ENCODE data around the gene UTS2B.
A peak's percentile ranks its signal among the peaks of the same experiment; 100 is the strongest.

The UTS2B gene

GRCh38 chr3:191329654-191330529 is at the start of gene UTS2B:
Gene UTS2B (minus strand): TSS chr3:191330526. CDS start chr3:191282189, 48,337 bp downstream.
- DNase-seq = peak; percentile 13
- H3K4me3 Mint-ChIP-seq = peak within 1 kb of the TSS; percentile 89 to 90
- peak; percentile 53 to 55 for ATAC-seq (replicated peaks)

GRCh38 chr3:191380001-191380400 is 49.7 kb upstream of the UTS2B start:
- ATAC-seq (replicated peaks) = no peak
- no peak for DNase-seq
- peaks cover 34 to 44% of the 10 kb centered on the region in 2 donors for H3K36me3 Mint-ChIP-seq
- H3K27ac Mint-ChIP-seq = no peak overlapping the region
- H3K4me1 Mint-ChIP-seq = peaks cover 17 to 42% of the 10 kb centered on the region in 2 donors
- no peak overlapping the region for H3K4me3 Mint-ChIP-seq
- H3K27me3 Mint-ChIP-seq = no peaks in the 10 kb centered on the region
- H3K9me3 Mint-ChIP-seq = no peaks in the 10 kb centered on the region

More at GRCh38 chr3:191329654-191330529, at the start of gene UTS2B:
- H3K27ac Mint-ChIP-seq = peak within 1 kb of the TSS; percentile 95
- H3K4me1 Mint-ChIP-seq = peaks cover 24 to 50% of the 10 kb centered on the region in 2 donors
- H3K9me3 Mint-ChIP-seq = no peaks in the 10 kb centered on the region
- no peaks in the 10 kb centered on the region for H3K27me3 Mint-ChIP-seq
- peaks cover 4 to 6% of the 10 kb centered on the region in 2 donors for H3K36me3 Mint-ChIP-seq

- H3K9me3 Mint-ChIP-seq = no peaks in the 10 kb centered on the region
- no peak for DNase-seq
- no peaks in the 10 kb centered on the region for H3K27me3 Mint-ChIP-seq
- ATAC-seq (replicated peaks) = no peak
- peak overlapping the region; percentile 25 for H3K27ac Mint-ChIP-seq
- H3K4me3 Mint-ChIP-seq = no peak overlapping the region
- peaks cover 31 to 43% of the 10 kb centered on the region in 2 donors for H3K36me3 Mint-ChIP-seq
- H3K4me1 Mint-ChIP-seq = peaks cover 17 to 39% of the 10 kb centered on the region in 2 donors
Measured at GRCh38 chr3:191379446-191379845, 49.1 kb upstream of the UTS2B start.

- Mint-ChIP-seq H3K27me3 (no peaks in the 10 kb centered on the region), H3K4me1 (peaks cover 17 to 37% of the 10 kb centered on the region in 2 donors), H3K36me3 (peaks cover 29 to 40% of the 10 kb centered on the region in 2 donors), H3K9me3 (no peaks in the 10 kb centered on the region), H3K4me3 (no peak overlapping the region), H3K27ac (peak overlapping the region; percentile 20)
- DNase-seq (no peak), ATAC-seq (replicated peaks) (no peak)
Measured at GRCh38 chr3:191378142-191378812, 48.0 kb upstream of the UTS2B start.

GRCh38 chr3:191376516-191377141 is 46.3 kb upstream of the UTS2B start:
- DNase-seq (no peak), ATAC-seq (replicated peaks) (no peak)
- H3K36me3 Mint-ChIP-seq = peaks cover 25 to 39% of the 10 kb centered on the region in 2 donors
- no peak overlapping the region for H3K4me3 Mint-ChIP-seq
- H3K27me3 Mint-ChIP-seq = no peaks in the 10 kb centered on the region
- H3K4me1 Mint-ChIP-seq = peaks cover 16 to 36% of the 10 kb centered on the region in 2 donors
- H3K27ac Mint-ChIP-seq = no peak overlapping the region
- H3K9me3 Mint-ChIP-seq = no peaks in the 10 kb centered on the region

- Mint-ChIP-seq H3K27me3 (no peaks in the 10 kb centered on the region), H3K27ac (no peak overlapping the region), H3K36me3 (peaks cover 27 to 52% of the 10 kb centered on the region in 2 donors), H3K9me3 (no peaks in the 10 kb centered on the region), H3K4me1 (peaks cover 13 to 34% of the 10 kb centered on the region in 2 donors), H3K4me3 (no peak overlapping the region)
- DNase-seq = no peak
- ATAC-seq (replicated peaks) = no peak
Measured at GRCh38 chr3:191373327-191373726, 43.0 kb upstream of the UTS2B start.

GRCh38 chr3:191372122-191372521 is 41.8 kb upstream of the UTS2B start:
- H3K4me1 Mint-ChIP-seq = peaks cover 8 to 30% of the 10 kb centered on the region in 2 donors
- H3K9me3 Mint-ChIP-seq = no peaks in the 10 kb centered on the region
- peak overlapping the region; percentile 51 for H3K27ac Mint-ChIP-seq
- H3K36me3 Mint-ChIP-seq = peaks cover 27 to 48% of the 10 kb centered on the region in 2 donors
- H3K27me3 Mint-ChIP-seq = no peaks in the 10 kb centered on the region
- ATAC-seq (replicated peaks) (peak; percentile 45 to 46), DNase-seq (no peak)
- no peak overlapping the region for H3K4me3 Mint-ChIP-seq

GRCh38 chr3:191369616-191370010 is 39.3 kb upstream of the UTS2B start:
- DNase-seq (no peak), ATAC-seq (replicated peaks) (no peak)
- Mint-ChIP-seq H3K4me1 (peaks cover 5 to 17% of the 10 kb centered on the region in 2 donors), H3K36me3 (peaks cover 19 to 34% of the 10 kb centered on the region in 2 donors), H3K27me3 (no peaks in the 10 kb centered on the region), H3K9me3 (no peaks in the 10 kb centered on the region), H3K4me3 (no peak overlapping the region), H3K27ac (no peak overlapping the region)

GRCh38 chr3:191368755-191369615 is 38.7 kb upstream of the UTS2B start:
- Mint-ChIP-seq H3K36me3 (peaks cover 19 to 38% of the 10 kb centered on the region in 2 donors), H3K9me3 (no peaks in the 10 kb centered on the region), H3K27ac (peak overlapping the region; percentile 66), H3K27me3 (no peaks in the 10 kb centered on the region), H3K4me1 (peaks cover 5 to 17% of the 10 kb centered on the region in 2 donors), H3K4me3 (no peak overlapping the region)
- ATAC-seq (replicated peaks) (no peak), DNase-seq (no peak)

GRCh38 chr3:191366675-191367074 is 36.3 kb upstream of the UTS2B start:
- peaks cover 19 to 46% of the 10 kb centered on the region in 2 donors for H3K36me3 Mint-ChIP-seq
- ATAC-seq (replicated peaks) = no peak
- no peak for DNase-seq
- H3K4me3 Mint-ChIP-seq = no peak overlapping the region
- no peaks in the 10 kb centered on the region for H3K27me3 Mint-ChIP-seq
- H3K9me3 Mint-ChIP-seq = no peaks in the 10 kb centered on the region
- H3K27ac Mint-ChIP-seq = no peak overlapping the region
- H3K4me1 Mint-ChIP-seq = peaks cover 2 to 14% of the 10 kb centered on the region in 2 donors

GRCh38 chr3:191363221-191363620 is 32.9 kb upstream of the UTS2B start:
- DNase-seq = no peak
- no peak for ATAC-seq (replicated peaks)
- H3K9me3 Mint-ChIP-seq = no peaks in the 10 kb centered on the region
- H3K36me3 Mint-ChIP-seq = peaks cover 30 to 53% of the 10 kb centered on the region in 2 donors
- peaks cover 16 to 23% of the 10 kb centered on the region in 2 donors for H3K4me1 Mint-ChIP-seq
- H3K27ac Mint-ChIP-seq = no peak overlapping the region
- no peak overlapping the region for H3K4me3 Mint-ChIP-seq
- no peaks in the 10 kb centered on the region for H3K27me3 Mint-ChIP-seq

GRCh38 chr3:191362524-191363090 is 32.3 kb upstream of the UTS2B start:
- H3K27me3 Mint-ChIP-seq = no peaks in the 10 kb centered on the region
- no peaks in the 10 kb centered on the region for H3K9me3 Mint-ChIP-seq
- ATAC-seq (replicated peaks) (no peak), DNase-seq (no peak)
- no peak overlapping the region for H3K27ac Mint-ChIP-seq
- peaks cover 20 to 26% of the 10 kb centered on the region in 2 donors for H3K4me1 Mint-ChIP-seq
- no peak overlapping the region for H3K4me3 Mint-ChIP-seq
- H3K36me3 Mint-ChIP-seq = peaks cover 33 to 57% of the 10 kb centered on the region in 2 donors

- no peak for DNase-seq
- H3K4me1 Mint-ChIP-seq = peaks cover 20 to 28% of the 10 kb centered on the region in 2 donors
Measured at GRCh38 chr3:191362037-191362436, 31.7 kb upstream of the UTS2B start.

More at GRCh38 chr3:191362037-191362436, 31.7 kb upstream of the UTS2B start:
- Mint-ChIP-seq H3K4me3 (no peak overlapping the region), H3K9me3 (no peaks in the 10 kb centered on the region), H3K27ac (peak overlapping the region; percentile 31), H3K36me3 (peaks cover 33 to 59% of the 10 kb centered on the region in 2 donors), H3K27me3 (no peaks in the 10 kb centered on the region)
- no peak for ATAC-seq (replicated peaks)
